HepG2 (cell line): ENCODE results near the gene ZNF101.

Source experiments
- CSRNP1 ChIP-seq: sonication (generic); formaldehyde crosslinking; IDR thresholded peaks from 2 replicates; pipeline ENCODE4 v1.8.1; 2023; ENCODE audit warnings: mild to moderate bottlenecking, missing genetic modification reagents
- EZH2 ChIP-seq: conservative IDR thresholded peaks from 2 replicates; pipeline ENCODE4 v1.6.1; 2012; ENCODE audit warnings: mild to moderate bottlenecking, low read depth, low read length, moderate library complexity
- KAT8 ChIP-seq: IDR thresholded peaks from 2 replicates; pipeline ENCODE4 v1.6.1; 2016; ENCODE audit warnings: missing genetic modification reagents, missing compliant biosample characterization
- MED1 ChIP-seq: sonication (generic); formaldehyde crosslinking; IDR thresholded peaks from 2 replicates; pipeline ENCODE4 v1.4.0; 2020; ENCODE audit warnings: missing genetic modification reagents
- RNF219 ChIP-seq: sonication (generic); formaldehyde crosslinking; IDR thresholded peaks from 2 replicates; pipeline ENCODE4 v1.5.0; 2020; ENCODE audit warnings: mild to moderate bottlenecking, missing genetic modification reagents
- SRSF9 ChIP-seq: fragments of 200-400 bp; formaldehyde crosslinking; IDR thresholded peaks from 2 replicates; pipeline ENCODE4 v1.6.1; 2018; ENCODE audit warnings: borderline replicate concordance, mild to moderate bottlenecking, low read depth, low read length; ENCODE audit not compliant: insufficient read depth, poor library complexity, severe bottlenecking
- TAF15 ChIP-seq: fragments of 200-400 bp; formaldehyde crosslinking; IDR thresholded peaks from one replicate; pipeline ENCODE4 v1.6.1; 2018; ENCODE audit warnings: mild to moderate bottlenecking, low read depth, low read length; ENCODE audit not compliant: poor library complexity, severe bottlenecking
- ZBTB43 ChIP-seq: sonication (generic); formaldehyde crosslinking; conservative IDR thresholded peaks from 2 replicates; pipeline ENCODE4 v1.4.0; 2020; ENCODE audit warnings: missing genetic modification reagents
- ZFP36 ChIP-seq: fragments of 150-350 bp; IDR thresholded peaks from 2 replicates; pipeline ENCODE4 v1.6.1; 2018; ENCODE audit warnings: borderline replicate concordance, low read length, low read depth; ENCODE audit not compliant: partially characterized antibody
- ZNF280B ChIP-seq: sonication (generic); formaldehyde crosslinking; IDR thresholded peaks from 2 replicates; pipeline ENCODE4 v1.5.0; 2020; ENCODE audit warnings: missing genetic modification reagents, mild to moderate bottlenecking, borderline replicate concordance
- ZNF281 ChIP-seq: sonication (generic); formaldehyde crosslinking; IDR thresholded peaks from 2 replicates; pipeline ENCODE4 v1.4.0; 2020; ENCODE audit warnings: missing genetic modification reagents, borderline replicate concordance
- ZNF740 ChIP-seq: sonication (generic); formaldehyde crosslinking; IDR thresholded peaks from 2 replicates; pipeline ENCODE4 v1.4.0; 2020; ENCODE audit warnings: missing genetic modification reagents

GRCh38 chr19:19630426-19630825 is 38.2 kb upstream of the ZNF101 start:
- no peak for TF ChIP-seq KAT8
- TF ChIP-seq EZH2, result no peak
- TF ChIP-seq CSRNP1, result no peak
- no peak for TF ChIP-seq ZBTB43 (CRISPR knock-in tag)
- no peak for TF ChIP-seq RNF219
- no peak for TF ChIP-seq ZNF280B (CRISPR knock-in tag)
- no peak for TF ChIP-seq SRSF9
- no peak for TF ChIP-seq ZFP36
- TF ChIP-seq ZNF281 (CRISPR knock-in tag), result no peak
- no peak for TF ChIP-seq ZNF740 (CRISPR knock-in tag)
- no peak for TF ChIP-seq TAF15
- no peak for TF ChIP-seq MED1
